Measurements from ENCODE around the gene ZNF341.

DNA sequence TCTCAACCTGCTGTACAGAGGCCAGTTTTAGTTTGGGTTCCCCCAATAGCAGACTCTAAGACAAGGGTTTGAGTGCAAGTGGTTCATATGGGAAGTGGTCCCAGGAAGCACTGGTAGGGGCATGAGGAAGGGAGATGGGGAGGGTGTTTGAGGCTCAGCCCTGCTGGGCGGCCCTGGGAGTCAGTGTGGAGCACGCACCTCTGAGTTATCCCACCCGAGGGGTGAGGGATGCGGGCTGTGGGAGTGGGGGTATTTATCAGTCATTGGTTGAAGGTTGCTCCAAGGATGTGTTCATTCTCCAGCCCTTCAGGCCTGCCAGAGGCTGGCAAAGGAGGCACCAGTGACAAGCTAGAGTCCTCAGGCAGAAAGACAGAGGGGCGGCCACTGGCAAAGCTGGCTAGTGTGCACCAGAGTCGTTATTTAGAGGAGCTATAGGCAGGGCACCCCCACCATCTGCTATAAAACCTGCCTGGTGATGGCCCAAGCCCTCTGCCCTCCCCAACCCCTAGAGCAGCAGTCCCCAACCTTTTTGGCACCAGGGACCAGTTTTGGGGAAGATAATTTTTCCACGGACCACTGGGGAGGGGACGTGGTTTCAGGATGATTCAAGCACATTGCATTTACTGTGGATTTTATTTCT lies 28.2 kb upstream of the ZNF341 start:
- TF ChIP-seq EP300 (IDR thresholded peaks at IDR 0.05; ENCODE audit: borderline replicate concordance in 1 of 2, low read depth in 2 of 2, low read length in 2 of 2) (no peak), POLR2AphosphoS5 (IDR thresholded peaks at IDR 0.05; ENCODE audit: low read depth, low read length) (no peak), CBX8 (IDR thresholded peaks at IDR 0.05; ENCODE audit: borderline replicate concordance, low read depth, low read length) (no peak), SP1 (IDR thresholded peaks at IDR 0.05; ENCODE audit: low read depth, low read length) (no peak)
- TF ChIP-seq, protein P1, sequence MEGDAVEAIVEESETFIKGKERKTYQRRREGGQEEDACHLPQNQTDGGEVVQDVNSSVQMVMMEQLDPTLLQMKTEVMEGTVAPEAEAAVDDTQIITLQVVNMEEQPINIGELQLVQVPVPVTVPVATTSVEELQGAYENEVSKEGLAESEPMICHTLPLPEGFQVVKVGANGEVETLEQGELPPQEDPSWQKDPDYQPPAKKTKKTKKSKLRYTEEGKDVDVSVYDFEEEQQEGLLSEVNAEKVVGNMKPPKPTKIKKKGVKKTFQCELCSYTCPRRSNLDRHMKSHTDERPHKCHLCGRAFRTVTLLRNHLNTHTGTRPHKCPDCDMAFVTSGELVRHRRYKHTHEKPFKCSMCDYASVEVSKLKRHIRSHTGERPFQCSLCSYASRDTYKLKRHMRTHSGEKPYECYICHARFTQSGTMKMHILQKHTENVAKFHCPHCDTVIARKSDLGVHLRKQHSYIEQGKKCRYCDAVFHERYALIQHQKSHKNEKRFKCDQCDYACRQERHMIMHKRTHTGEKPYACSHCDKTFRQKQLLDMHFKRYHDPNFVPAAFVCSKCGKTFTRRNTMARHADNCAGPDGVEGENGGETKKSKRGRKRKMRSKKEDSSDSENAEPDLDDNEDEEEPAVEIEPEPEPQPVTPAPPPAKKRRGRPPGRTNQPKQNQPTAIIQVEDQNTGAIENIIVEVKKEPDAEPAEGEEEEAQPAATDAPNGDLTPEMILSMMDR (IDR thresholded peaks at IDR 0.05; ENCODE audit: control extremely low read depth in 1 of 3, insufficient read depth in 1 of 3, low read depth in 1 of 3, low read length in 3 of 3), result no peak

All from H1 (cell line).